HEK293 (cell line): ENCODE measurements around the gene TMEM213.
"Not testable (repeated sequence)": the region's sequence is repeated elsewhere in the genome, so short reads cannot be mapped to it uniquely, and the experiment has no call there.

ENCODE experiments used
- CTCF ChIA-PET: fragments of 350-600 bp; formaldehyde crosslinking; extraction: SDS; loops from one replicate; lab custom pipeline; 2021; ENCODE audit warnings: antibody characterized with exemption; lab: Yijun Ruan, JAX
- POLR2A ChIA-PET: fragments of 300-600 bp; formaldehyde crosslinking; extraction: SDS; loops from one replicate; lab custom pipeline; 2020; ENCODE audit warnings: antibody characterized with exemption, inconsistent platforms; lab: Yijun Ruan, JAX
- H3K27ac ChIP-seq: fragments of 200-500 bp; sonication (Bioruptor generic); 2 replicates; pipeline ENCODE4 v1.5.1; 2014; ENCODE audit warnings: low read depth, low read length, control low read depth, inconsistent platforms; ENCODE audit errors: extremely low read depth
- H3K36me3 ChIP-seq, 2 experiments: fragments of 200-500 bp in 1 of 2; sonication (Bioruptor generic) in 1 of 2; 1 replicate in 1 of 2; 2 replicates in 1 of 2; pipeline ENCODE4 v1.5.1; 2014 to 2017; ENCODE audit warnings: inconsistent platforms in 2 of 2, low read length in 2 of 2; ENCODE audit not compliant: control insufficient read depth in 2 of 2, insufficient read depth in 1 of 2
- H3K4me1 ChIP-seq: fragments of 200-500 bp; sonication (Bioruptor generic); 2 replicates; pipeline ENCODE4 v1.5.1; 2014; ENCODE audit warnings: mild to moderate bottlenecking, low read length, inconsistent platforms; ENCODE audit not compliant: control insufficient read depth, insufficient read depth
- H3K4me3 ChIP-seq: 2 replicates; pipeline ENCODE4 v1.5.1; 2011; ENCODE audit warnings: low read depth, mild to moderate bottlenecking, control low read depth, low read length, moderate library complexity
- H3K9me3 ChIP-seq: fragments of 200-500 bp; sonication (Bioruptor generic); 2 replicates; pipeline ENCODE4 v1.5.1; 2014; ENCODE audit warnings: low read depth, low read length, inconsistent platforms; ENCODE audit not compliant: control insufficient read depth, insufficient read depth
- GLI2 ChIP-seq: fragments of 450-650 bp; formaldehyde crosslinking; IDR thresholded peaks from 2 replicates; pipeline ENCODE4; 2017; ENCODE audit warnings: missing biosample characterization, missing genetic modification characterization, low read depth, borderline replicate concordance
- KLF7 ChIP-seq: fragments of 450-650 bp; formaldehyde crosslinking; IDR thresholded peaks from 2 replicates; pipeline ENCODE4 v1.5.1; 2016; ENCODE audit warnings: missing biosample characterization, missing genetic modification characterization, borderline replicate concordance
- PATZ1 ChIP-seq: fragments of 450-650 bp; formaldehyde crosslinking; IDR thresholded peaks from 2 replicates; pipeline ENCODE4 v1.5.1; 2016; ENCODE audit warnings: missing biosample characterization, missing genetic modification characterization
- SALL2 ChIP-seq: fragments of 450-650 bp; formaldehyde crosslinking; IDR thresholded peaks from 2 replicates; pipeline ENCODE4 v1.5.0; 2017; ENCODE audit warnings: missing biosample characterization, mild to moderate bottlenecking, missing genetic modification characterization, borderline replicate concordance
- ZBTB8A ChIP-seq: fragments of 450-650 bp; formaldehyde crosslinking; IDR thresholded peaks from 2 replicates; pipeline ENCODE4 v1.5.1; 2016; ENCODE audit warnings: missing biosample characterization, missing genetic modification characterization
- ZNF114 ChIP-seq: fragments of 450-650 bp; formaldehyde crosslinking; IDR thresholded peaks from 2 replicates; pipeline ENCODE4 v1.5.0; 2017; ENCODE audit warnings: missing biosample characterization, missing genetic modification characterization
- ZNF132 ChIP-seq: fragments of 450-650 bp; formaldehyde crosslinking; IDR thresholded peaks from 2 replicates; pipeline ENCODE4 v1.5.1; 2017; ENCODE audit warnings: missing biosample characterization, missing genetic modification characterization, borderline replicate concordance
- ZNF146 ChIP-seq: fragments of 450-650 bp; formaldehyde crosslinking; IDR thresholded peaks from 2 replicates; pipeline ENCODE4 v1.5.1; 2016; ENCODE audit warnings: missing biosample characterization, missing genetic modification characterization
- ZNF202 ChIP-seq: fragments of 450-650 bp; formaldehyde crosslinking; IDR thresholded peaks from 2 replicates; pipeline ENCODE4 v1.5.1; 2016; ENCODE audit warnings: missing biosample characterization, missing genetic modification characterization, borderline replicate concordance
- ZNF211 ChIP-seq: fragments of 450-650 bp; formaldehyde crosslinking; IDR thresholded peaks from 2 replicates; pipeline ENCODE4 v1.5.1; 2016; ENCODE audit warnings: low read depth, missing biosample characterization, missing genetic modification characterization
- ZNF394 ChIP-seq: fragments of 450-650 bp; formaldehyde crosslinking; IDR thresholded peaks from 2 replicates; pipeline ENCODE4 v1.5.1; 2016; ENCODE audit warnings: missing biosample characterization, missing genetic modification characterization, mild to moderate bottlenecking, moderate library complexity, borderline replicate concordance
- ZNF404 ChIP-seq: fragments of 450-650 bp; formaldehyde crosslinking; IDR thresholded peaks from 2 replicates; pipeline ENCODE4 v1.5.1; 2017; ENCODE audit warnings: missing biosample characterization, missing genetic modification characterization
- ZNF529 ChIP-seq: fragments of 450-650 bp; formaldehyde crosslinking; IDR thresholded peaks from 2 replicates; pipeline ENCODE4 v1.5.1; 2017; ENCODE audit warnings: missing genetic modification characterization, missing biosample characterization; ENCODE audit not compliant: insufficient replicate concordance
- ZNF548 ChIP-seq: fragments of 450-650 bp; formaldehyde crosslinking; IDR thresholded peaks from 2 replicates; pipeline ENCODE4 v1.5.1; 2016; ENCODE audit warnings: missing biosample characterization, missing genetic modification characterization
- ZNF580 ChIP-seq: fragments of 450-650 bp; formaldehyde crosslinking; IDR thresholded peaks from 2 replicates; pipeline ENCODE4 v1.5.1; 2016; ENCODE audit warnings: missing biosample characterization, missing genetic modification characterization
- ZNF610 ChIP-seq: fragments of 450-650 bp; formaldehyde crosslinking; IDR thresholded peaks from 2 replicates; pipeline ENCODE4 v1.5.1; 2016; ENCODE audit warnings: missing biosample characterization, missing genetic modification characterization, borderline replicate concordance
- ZNF670 ChIP-seq: fragments of 450-650 bp; formaldehyde crosslinking; IDR thresholded peaks from 2 replicates; pipeline ENCODE4 v1.5.1; 2016; ENCODE audit warnings: missing biosample characterization, missing genetic modification characterization, low read depth
- ZNF701 ChIP-seq: fragments of 450-650 bp; formaldehyde crosslinking; IDR thresholded peaks from 2 replicates; pipeline ENCODE4 v1.5.1; 2016; ENCODE audit warnings: missing biosample characterization, missing genetic modification characterization
- ZNF776 ChIP-seq: fragments of 450-650 bp; formaldehyde crosslinking; IDR thresholded peaks from 2 replicates; pipeline ENCODE4 v1.5.0; 2017; ENCODE audit warnings: missing biosample characterization, missing genetic modification characterization, borderline replicate concordance
- TF ChIP-seq, protein P1 (sequence below): fragments of 450-650 bp; formaldehyde crosslinking; IDR thresholded peaks from 2 replicates; pipeline ENCODE4 v1.5.1; 2017; ENCODE audit warnings: missing biosample characterization, missing genetic modification characterization
- TF ChIP-seq, protein P2 (sequence below): fragments of 450-650 bp; formaldehyde crosslinking; IDR thresholded peaks from 2 replicates; pipeline ENCODE4 v1.5.1; 2016; ENCODE audit warnings: missing biosample characterization, missing genetic modification characterization
- TF ChIP-seq, protein P3 (sequence below): fragments of 450-650 bp; IDR thresholded peaks from 2 replicates; pipeline ENCODE4 v1.5.1; 2018; ENCODE audit warnings: missing biosample characterization, missing genetic modification characterization

Gene TMEM213

DNA sequence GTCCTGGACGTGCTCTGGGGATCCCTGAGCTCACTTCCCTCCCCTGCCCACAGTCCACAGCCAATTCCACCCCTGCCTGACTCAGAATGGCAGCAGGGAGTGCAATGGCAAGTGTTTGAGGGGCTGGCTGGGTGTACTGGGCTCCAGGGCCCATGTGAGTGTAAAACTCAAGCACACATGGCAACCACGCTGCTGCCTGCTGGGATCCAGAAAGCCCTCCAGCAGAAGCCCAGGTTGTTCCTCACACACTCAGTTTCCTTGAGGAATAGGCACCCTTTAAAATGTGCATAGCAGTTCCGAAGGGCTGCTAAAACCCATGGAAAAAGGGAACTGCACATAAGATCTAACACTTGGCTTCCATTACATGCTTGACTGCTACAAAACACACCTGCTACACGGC lies 11.6 kb downstream of the TMEM213 start:
- Histone ChIP-seq H3K9me3 (no peaks in the 10 kb centered on the region), H3K36me3 (no peaks in the 10 kb centered on the region), H3K4me1 (no peaks in the 10 kb centered on the region), H3K27ac (no peak overlapping the region), H3K4me3 (no peak overlapping the region)
- TF ChIP-seq ZNF529 (tag by site-specific recombination) (no peak), ZNF776 (tag by site-specific recombination) (no peak), ZNF202 (tag by site-specific recombination) (no peak), ZNF548 (no peak), ZNF610 (tag by site-specific recombination) (no peak), ZNF114 (no peak)
- TF ChIP-seq, protein P1, sequence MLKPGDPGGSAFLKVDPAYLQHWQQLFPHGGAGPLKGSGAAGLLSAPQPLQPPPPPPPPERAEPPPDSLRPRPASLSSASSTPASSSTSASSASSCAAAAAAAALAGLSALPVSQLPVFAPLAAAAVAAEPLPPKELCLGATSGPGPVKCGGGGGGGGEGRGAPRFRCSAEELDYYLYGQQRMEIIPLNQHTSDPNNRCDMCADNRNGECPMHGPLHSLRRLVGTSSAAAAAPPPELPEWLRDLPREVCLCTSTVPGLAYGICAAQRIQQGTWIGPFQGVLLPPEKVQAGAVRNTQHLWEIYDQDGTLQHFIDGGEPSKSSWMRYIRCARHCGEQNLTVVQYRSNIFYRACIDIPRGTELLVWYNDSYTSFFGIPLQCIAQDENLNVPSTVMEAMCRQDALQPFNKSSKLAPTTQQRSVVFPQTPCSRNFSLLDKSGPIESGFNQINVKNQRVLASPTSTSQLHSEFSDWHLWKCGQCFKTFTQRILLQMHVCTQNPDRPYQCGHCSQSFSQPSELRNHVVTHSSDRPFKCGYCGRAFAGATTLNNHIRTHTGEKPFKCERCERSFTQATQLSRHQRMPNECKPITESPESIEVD = no peak
- ChIA-PET POLR2A (no interaction called here), CTCF (no interaction called here)

GRCh38 chr7:138811327-138811726 lies 13.5 kb downstream of the TMEM213 start:
- POLR2A ChIA-PET = not testable (repeated sequence)
- peak; percentile 86 for TF ChIP-seq ZNF146 (tag by site-specific recombination)
- TF ChIP-seq, protein P2, sequence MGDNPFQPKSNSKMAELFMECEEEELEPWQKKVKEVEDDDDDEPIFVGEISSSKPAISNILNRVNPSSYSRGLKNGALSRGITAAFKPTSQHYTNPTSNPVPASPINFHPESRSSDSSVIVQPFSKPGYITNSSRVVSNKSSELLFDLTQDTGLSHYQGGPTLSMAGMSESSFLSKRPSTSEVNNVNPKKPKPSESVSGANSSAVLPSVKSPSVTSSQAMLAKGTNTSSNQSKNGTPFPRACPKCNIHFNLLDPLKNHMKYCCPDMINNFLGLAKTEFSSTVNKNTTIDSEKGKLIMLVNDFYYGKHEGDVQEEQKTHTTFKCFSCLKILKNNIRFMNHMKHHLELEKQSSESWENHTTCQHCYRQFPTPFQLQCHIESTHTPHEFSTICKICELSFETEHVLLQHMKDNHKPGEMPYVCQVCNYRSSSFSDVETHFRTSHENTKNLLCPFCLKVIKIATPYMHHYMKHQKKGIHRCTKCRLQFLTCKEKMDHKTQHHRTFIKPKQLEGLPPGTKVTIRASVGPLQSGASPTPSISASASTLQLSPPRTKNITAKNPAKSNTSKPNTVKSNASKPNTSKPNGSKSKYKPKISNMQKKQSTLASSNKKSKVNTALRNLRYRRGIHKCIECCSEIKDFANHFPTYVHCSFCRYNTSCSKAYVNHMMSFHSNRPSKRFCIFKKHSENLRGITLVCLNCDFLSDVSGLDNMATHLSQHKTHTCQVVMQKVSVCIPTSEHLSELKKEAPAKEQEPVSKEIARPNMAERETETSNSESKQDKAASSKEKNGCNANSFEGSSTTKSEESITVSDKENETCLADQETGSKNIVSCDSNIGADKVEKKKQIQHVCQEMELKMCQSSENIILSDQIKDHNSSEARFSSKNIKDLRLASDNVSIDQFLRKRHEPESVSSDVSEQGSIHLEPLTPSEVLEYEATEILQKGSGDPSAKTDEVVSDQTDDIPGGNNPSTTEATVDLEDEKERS (tag by site-specific recombination) = 0 out of 2 replicates have a peak, but pooled peaks have one; percentile 61
- TF ChIP-seq, all 188 proteins: peak for 2; not testable (repeated sequence) for 186
- CTCF ChIA-PET, H3K4me3 ChIP-seq, H3K27ac ChIP-seq, H3K4me1 ChIP-seq, H3K9me3 ChIP-seq, H3K36me3 ChIP-seq: not testable (repeated sequence)

GRCh38 chr7:138813945-138814344 lies 16.2 kb downstream of the TMEM213 start:
- CTCF ChIA-PET = no interaction called here
- no peaks in the 10 kb centered on the region for H3K36me3 ChIP-seq
- H3K9me3 ChIP-seq = no peaks in the 10 kb centered on the region
- POLR2A ChIA-PET = no interaction called here
- H3K27ac ChIP-seq = no peak overlapping the region
- H3K4me3 ChIP-seq = no peak overlapping the region
- H3K4me1 ChIP-seq = no peaks in the 10 kb centered on the region
- TF ChIP-seq ZNF132 (tag by site-specific recombination) (no peak), ZNF701 (tag by site-specific recombination) (no peak), ZNF580 (tag by site-specific recombination) (no peak), ZBTB8A (tag by site-specific recombination) (no peak), PATZ1 (tag by site-specific recombination) (no peak), ZNF394 (tag by site-specific recombination) (no peak), ZNF670 (tag by site-specific recombination) (no peak), ZNF404 (tag by site-specific recombination) (no peak), GLI2 (tag by site-specific recombination) (no peak), KLF7 (no peak), ZNF211 (no peak), SALL2 (no peak)
- TF ChIP-seq, protein P3, sequence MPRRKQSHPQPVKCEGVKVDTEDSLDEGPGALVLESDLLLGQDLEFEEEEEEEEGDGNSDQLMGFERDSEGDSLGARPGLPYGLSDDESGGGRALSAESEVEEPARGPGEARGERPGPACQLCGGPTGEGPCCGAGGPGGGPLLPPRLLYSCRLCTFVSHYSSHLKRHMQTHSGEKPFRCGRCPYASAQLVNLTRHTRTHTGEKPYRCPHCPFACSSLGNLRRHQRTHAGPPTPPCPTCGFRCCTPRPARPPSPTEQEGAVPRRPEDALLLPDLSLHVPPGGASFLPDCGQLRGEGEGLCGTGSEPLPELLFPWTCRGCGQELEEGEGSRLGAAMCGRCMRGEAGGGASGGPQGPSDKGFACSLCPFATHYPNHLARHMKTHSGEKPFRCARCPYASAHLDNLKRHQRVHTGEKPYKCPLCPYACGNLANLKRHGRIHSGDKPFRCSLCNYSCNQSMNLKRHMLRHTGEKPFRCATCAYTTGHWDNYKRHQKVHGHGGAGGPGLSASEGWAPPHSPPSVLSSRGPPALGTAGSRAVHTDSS = no peak
